Dedifferentiated amniotic fluid mesenchymal stem cell (primary cell): ENCODE data around the gene SLC25A18.

Source experiments
- DNase-seq: peaks from one replicate; pipeline ENCODE4 v3.0.0-alpha.2; 2016; ENCODE audit errors: extremely low spot score

SLC25A18 gene

DNA sequence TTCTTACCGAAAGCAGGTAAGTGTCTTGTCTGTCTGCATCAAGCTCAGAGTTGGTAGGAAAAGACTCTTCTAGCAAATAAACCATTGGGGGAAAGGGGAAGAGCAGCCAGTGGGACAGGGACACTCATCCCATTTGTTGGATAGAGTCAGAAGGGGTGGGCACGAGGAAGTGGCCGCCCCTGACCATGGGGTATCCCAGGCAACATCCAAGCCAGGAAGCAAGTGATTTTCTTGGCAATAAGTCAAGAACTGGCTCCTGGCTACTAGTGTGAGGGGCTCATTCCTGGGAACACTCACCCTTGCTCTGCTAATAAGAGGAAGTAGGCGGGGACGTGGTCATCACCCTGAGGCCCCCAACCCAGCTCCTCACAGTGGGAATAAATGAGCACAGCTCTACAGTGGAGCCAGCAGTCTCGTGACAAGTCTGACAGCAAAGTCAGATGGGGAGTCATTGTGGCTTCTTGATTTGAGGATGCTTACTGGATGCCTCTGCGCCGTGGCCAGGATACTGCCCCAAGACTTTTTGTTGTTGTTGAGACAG, 6.7 kb downstream of the SLC25A18 start:
- no peak for DNase-seq

DNA sequence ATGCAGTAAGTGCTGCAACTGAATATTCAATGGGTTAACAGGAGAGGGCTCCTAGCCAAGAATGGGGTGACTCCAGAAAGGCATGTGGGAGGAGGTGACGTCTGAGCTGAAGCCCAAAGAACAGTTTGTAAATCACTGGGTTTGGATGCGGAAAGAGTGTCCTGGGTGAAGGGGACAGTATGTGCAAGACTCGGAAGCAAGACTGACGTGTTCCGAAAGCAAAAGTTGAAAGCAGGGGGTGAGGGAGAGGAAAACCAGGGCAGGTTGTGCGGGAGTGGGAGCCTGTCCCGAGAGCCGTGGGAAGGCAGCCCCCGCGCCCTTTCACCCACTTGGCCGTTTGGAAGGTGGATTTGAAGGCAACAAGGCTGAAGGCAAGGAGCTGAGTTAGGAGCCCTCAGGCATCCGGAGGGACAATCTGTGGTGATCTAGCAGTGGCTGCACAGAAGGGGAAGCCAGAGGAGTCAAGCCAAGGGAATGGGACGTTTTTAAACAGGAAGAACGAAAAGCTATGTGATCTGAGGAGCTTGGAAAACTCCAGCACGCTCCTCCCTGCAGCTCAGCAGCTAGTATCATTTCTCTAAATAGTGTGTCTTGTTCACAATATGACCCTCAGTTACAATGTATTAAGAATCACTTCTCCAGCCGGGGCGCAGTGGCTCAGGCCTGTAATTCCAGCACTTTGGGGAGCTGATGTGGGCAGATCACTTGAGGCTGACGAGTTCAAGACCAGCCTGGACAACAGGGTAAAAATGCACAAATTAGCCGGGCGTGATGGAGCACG, 7.7 kb downstream of the SLC25A18 start:
- no peak for DNase-seq

DNA sequence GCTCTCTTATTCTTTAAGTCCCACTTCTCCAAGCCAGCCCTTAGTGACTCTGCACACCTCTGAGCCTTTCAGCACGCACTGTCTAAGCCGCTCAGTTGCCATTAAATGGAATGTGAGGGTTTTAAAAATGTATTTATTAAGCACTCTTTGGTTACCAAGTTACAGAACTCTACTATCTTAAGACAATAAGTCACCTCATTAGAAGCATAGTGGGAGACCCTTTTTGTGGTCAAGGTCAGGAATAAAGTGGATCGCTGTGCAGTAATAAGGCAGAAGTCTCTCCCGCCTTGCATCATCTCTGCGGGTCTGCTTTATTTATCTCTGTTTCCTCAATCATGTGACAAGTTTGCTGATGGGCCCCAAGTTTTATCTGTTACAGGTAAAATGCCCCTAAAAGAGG, 11.9 kb downstream of the SLC25A18 start:
- no peak for DNase-seq

DNA sequence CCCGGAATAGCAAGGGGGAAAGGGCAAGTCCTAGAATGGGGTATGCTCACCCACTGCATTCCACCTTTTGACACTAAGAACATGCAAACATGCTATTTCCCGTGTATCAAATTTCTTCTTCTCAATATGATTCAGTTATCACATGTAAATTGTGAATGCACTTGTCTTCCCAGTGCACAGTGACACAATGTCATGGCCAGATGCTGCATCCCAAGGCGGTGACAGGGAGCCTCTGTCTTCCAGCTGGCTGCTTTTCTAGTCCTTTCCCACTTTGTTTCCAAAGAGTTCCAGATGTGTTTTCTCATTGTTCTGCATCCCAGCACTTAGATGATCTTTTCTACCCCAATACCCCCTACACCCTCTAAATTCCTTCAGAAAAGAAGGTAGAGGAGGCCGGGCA, 12.4 kb downstream of the SLC25A18 start:
- DNase-seq = no peak

DNA sequence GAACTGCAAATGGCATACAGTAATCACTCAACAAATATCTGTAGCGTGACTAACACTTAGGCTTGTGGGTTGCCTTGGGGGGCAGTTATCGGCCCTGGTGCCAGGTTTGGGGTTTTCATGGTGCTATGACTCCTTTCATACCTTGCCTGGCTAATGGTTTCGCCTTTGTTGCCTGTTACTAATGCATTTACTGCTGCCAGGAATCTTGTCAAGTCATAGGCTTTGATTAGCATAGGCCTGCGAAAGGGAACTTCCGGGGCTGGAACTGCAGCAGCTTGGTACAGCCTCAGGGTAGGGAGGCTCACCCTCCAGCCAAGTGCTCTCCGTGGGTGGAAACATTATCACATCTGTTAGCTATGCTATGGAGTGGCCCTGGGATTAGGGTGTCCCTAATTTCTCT, 13.2 kb downstream of the SLC25A18 start:
- peak; percentile 33 for DNase-seq

DNA sequence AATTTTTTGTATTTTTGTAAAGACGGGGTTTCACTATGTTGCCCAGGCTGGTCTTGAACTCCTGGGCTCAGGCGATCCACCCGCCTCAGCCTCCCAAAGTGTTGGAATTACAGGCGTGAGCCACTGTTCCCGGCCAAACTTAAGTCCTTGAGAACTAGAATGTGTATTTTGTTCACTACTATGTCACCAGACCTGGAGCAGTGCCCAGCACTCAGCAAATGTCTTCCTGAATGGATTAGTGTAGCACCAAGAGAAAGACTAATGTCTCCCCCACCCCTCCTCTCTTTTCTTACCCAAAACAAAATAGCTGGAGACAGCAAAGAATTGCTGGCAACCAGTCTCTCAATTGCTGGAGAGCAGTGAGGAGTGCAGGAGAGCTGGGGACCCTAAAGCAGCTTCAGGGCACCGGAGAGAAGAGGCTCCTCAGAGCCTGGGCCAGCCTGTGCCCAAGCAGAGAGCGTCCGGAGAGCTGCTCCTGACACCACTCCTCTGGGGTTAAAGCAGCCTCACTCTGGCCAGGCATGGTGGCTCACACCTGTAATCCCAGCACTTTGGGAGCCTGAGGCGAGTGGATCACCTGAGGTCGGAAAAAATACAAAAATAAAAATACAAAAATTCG, 14.9 kb downstream of the SLC25A18 start:
- no peak for DNase-seq

DNA sequence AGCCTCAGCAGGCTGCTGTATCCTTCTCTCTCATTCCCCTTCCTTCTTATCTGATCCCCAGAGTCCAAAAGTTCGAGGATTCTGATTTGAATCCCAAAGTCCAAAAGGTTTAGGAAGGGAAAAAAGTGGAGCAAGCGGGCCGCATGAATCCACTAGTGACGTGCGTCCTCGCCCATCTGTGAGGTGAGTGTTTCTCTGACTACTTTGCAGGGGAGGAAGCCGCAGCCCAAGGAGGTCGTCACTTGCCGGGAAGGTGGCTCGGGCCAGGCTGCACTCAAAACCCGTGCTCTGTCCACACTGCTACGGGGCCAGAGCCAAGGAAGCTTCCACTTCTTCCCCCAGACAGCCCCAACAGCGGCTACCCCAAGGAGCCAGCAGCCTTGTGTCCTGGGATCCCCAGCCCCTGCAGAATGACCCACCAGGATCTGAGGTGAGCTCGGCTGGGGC, 16.3 kb downstream of the SLC25A18 start:
- no peak for DNase-seq

DNA sequence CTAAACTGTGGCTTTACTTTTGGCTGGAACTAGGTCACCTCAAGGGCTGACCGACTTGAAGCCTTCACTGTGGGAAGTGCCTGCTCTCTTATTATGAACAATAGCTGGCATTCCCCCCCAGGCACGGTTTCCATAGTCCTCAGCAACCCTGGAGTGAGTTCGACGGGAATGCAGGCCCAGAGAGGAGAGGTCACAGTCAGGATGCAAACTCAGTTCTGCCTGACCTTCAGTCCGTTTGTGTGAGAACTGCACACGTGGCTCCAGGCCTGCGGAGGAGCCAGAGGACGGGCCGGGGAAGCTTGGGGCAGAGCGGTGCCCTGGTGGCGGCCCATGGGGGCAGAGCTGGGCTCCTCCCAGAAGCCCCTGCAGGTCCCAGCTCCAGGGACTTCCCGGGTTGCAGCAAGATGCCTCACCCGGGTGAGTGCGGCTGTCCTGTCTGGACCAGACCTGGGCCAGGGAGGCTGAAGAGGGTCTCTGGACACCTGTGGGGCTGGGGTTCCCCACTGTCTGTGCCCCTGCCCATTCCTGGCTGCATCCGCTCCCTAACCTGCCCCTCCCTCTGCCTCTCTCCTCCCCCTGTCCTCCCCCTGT, 17.2 kb downstream of the SLC25A18 start:
- no peak for DNase-seq

DNA sequence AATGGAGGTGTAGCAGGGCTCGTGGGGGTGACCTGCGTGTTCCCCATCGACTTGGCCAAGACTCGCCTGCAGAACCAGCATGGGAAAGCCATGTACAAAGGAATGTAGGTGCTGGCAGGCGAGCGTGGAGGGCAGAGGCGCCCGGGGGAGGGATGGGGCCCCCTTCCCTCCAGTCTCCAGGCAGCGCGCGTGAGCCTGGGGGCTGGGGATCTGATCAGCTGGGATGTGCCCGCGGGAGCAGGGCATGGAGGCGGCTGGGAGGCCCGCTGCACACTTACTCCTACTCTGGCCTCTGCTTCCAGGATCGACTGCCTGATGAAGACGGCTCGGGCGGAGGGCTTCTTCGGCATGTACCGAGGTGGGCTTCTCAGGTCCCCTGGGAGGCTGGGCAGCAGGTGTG, 17.8 kb downstream of the SLC25A18 start:
- no peak for DNase-seq

DNA sequence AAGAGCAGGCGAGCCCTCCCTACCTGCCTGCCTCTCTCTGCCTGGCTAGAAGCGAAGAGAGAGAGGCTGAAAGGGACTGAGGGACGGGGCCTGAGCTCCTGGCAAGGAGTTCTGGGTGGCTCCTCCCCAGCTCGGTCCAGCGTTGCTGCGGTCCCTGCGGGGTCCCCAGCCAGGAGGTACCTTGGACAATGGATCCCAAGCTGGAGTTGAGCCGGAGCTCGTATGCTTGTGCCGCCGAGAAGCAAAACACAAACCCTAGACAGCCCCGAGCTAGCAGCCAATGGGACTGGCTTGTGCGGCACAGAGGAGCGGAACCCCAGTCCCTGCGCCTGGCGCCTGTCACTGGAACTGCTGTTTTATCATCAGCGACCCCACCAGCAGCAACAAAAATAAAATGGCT, 18.3 kb downstream of the SLC25A18 start:
- no peak for DNase-seq

DNA sequence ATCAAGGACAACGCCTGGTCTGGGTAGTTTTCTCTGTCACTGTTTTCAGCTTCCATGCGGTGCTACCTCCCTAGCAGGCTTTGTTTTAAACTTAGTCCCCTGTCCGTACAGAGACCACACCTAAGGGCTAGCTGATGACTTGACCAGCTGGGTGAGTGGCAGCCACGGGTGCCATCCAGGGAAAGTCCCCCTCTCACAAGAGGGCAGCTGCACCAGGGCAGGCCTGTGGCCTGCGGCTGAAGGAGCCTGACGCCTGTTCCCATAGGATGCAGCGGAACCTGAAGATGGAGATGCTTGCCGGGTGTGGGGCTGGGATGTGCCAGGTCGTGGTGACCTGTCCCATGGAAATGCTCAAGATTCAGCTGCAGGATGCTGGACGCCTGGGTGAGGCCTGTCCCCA, 19.9 kb downstream of the SLC25A18 start:
- DNase-seq = no peak

DNA sequence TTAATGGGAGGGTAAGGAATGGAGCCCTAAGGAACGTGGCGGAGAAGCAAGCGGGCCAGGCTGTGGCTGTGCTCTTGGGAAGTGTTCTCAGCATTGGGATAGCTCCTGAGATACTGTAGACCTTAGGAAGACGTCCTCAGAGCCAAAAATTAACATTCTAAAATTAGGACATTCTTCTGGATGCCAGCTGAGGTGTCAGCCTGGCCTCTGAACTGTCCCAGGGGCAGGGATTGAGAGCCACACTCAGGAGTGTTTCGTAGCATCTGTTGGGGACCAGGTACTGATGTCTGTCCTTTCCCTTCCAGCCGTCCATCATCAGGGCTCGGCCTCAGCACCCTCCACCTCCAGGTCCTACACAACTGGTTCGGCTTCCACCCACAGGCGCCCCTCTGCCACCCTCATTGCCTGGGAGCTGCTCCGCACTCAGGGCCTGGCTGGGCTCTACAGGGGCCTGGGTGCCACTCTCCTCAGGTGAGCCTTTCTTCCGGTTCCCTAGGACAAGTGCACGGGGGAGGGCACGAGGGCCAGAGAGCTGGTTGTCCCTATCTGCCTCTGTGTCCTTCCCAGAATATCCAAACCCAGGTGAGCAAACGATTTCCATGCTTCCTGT, 23.6 kb downstream of the SLC25A18 start:
- DNase-seq = no peak

DNA sequence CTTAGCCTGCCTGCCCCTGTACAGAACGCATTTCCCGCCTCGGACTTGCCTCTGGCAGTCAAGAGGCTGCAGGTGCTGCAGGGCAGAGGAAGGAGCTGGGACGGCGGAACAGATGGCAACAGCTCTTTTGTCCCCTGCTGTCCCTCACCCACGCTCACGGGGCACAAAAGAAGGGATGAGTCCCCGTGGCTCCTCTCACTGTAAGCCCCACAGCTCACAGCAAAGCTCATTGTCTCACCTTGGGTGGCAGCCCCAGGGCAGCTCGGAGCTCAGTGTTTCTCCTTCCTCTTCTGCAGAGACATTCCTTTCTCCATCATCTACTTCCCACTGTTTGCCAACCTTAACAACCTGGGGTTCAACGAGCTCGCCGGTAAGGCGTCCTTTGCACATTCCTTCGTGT, 24.3 kb downstream of the SLC25A18 start:
- DNase-seq = no peak

DNA sequence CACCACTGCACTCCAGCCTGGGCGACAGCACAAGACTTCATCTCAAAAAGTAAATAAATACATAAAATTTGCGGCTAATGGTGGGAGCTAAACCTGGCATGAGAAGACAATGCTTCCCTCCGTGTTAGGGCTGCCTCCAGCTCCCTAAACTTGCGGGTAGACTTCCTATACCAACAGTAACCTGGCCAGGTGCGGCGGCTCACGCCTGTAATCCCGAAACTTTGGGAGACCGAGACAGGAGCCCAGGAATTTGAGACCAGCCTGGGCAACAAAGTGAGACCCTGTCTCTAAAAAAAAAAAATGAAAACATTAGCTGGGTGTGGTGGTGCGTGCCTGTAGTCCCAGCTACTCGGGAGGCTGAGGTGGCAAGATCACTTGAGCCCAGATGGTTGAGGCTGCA, 25.3 kb downstream of the SLC25A18 start:
- no peak for DNase-seq

DNA sequence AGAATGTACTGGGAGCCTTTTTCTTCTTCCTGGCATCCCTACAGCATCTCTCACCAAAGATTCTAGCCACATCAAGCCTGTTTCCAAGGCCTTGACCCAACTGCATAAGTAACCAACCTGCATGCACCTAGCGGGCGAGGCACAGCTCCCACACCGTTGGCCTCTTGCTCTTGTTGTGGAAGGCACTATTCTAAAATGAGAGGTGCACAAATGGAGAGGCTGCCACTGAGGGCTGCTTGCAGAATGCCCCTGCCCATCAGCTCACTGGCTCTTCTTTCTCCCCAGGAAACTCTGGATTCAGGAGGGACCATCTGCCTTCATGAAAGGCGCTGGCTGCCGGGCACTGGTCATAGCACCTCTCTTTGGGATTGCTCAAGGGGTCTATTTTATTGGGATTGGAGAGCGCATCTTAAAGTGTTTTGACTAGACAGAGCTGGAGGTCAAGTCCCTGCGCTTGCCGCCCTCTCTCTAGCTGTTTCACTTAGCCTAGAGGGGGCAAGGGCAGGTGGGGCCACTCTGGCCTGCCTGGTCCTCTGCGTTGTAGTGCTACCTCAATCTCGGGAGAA, 26.6 kb downstream of the SLC25A18 start:
- no peak for DNase-seq

DNA sequence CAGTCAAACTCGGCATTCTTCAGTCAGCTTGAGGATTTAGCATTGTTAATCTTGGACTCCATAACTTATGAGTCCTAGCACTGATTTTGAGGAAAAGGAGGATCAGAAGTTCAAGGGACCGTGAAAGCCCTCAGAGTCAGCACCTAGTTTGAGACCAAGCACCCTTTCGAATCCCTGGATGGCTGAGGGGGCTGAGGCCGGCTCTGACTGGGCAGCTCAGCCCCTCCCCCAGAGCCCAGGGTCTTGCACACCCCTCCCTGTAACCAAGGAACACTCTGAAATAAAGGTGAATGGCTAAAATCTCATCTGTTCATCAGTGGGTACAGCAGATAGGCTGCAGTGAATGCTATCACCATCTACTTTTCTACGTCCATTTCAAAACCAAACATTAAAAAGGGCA, 27.3 kb downstream of the SLC25A18 start:
- DNase-seq = no peak

DNA sequence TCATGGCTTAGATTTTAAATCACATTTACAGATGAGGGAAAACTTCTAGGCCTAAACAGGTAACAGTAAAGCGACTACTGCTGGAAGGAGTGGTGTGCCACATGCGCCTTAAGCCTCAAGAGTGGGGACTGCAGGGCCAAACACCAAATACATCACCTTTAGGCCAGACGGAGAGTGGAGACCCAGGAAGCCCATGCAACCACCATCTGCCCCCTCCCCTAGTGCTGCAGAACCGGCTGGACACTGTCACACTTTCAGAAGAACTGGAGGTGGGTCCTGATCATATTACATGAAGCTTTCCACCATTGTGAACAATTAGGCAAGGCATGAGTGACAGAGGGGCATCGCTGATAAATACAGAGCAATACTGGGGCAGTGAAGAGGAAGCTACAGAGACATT, 28.9 kb downstream of the SLC25A18 start:
- DNase-seq = no peak

DNA sequence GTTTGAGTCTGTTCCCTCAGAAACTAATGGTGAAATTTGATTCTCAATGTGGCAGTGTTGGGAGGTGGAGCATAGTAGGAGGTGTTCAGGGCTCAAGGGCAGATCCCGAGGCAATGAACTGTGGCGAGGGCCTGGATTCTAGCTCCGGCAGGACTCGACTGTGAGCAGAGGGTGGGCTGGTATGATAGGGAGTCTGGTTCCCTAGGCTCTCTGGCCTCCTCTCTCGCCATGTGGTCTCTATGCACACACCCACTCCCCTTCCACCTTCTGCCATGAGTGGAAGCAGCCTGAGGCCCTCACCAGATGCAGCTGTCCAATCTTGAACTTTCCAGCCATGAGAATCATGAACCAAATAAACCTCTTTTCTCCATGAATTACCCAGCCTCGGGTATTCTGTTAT, 32.9 kb downstream of the SLC25A18 start:
- DNase-seq = no peak

DNA sequence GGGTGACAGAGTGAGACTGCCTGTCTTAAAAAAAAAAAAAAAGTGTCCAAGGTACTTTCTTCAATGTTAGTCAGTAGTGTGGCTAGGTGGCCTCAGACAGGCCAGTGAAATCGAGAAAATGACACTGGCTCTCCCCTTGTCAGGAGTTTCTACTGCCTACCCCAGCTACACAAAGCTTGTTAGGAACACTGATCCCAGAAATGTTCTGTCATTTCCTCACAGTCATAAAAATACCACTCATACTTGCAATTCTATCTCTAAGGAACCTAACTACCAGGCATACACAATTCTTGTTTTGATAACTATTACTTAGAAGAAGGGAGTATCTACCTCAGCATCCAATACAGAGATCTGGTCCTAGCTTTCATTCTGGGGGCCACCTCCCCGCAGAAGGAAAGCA, 33.9 kb downstream of the SLC25A18 start:
- no peak for DNase-seq

DNA sequence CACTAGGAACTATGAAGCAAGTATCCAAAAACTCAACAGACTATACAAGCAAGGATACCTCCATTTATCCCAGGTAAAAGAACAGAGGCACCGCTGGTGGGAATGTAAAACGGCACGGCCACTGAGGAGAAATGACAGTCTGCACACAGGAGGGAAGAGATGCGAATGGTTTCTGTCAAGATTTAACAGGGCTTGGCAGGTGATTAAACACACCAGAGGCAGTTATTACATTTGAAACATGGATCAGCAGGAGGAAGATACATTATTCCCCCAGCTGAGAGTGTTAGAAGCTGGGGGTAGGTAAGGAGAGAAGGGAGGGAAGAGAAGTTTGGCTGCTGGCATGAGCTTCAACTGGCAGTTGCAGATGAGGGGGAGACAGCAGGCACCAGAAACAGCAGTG, 35.0 kb downstream of the SLC25A18 start:
- no peak for DNase-seq

DNA sequence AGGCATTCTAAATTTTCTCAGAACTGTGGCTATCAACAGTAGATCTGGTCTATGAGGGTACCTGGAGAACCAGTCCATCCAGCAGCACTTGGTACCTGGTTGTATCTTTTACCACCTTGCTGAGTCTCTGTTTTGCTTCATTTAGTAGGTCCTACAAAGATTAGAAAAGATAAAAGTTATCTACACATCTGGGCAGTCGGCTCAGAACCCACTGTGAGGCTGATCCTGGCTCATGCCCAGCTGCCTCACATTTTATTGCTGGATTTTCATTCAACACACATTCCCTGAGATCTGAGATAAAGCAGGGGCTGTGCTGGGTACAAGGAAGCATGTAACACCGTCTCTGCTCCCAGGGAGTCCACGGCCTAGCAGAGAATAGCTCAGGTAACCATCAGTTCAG, 37.7 kb downstream of the SLC25A18 start:
- DNase-seq = no peak

DNA sequence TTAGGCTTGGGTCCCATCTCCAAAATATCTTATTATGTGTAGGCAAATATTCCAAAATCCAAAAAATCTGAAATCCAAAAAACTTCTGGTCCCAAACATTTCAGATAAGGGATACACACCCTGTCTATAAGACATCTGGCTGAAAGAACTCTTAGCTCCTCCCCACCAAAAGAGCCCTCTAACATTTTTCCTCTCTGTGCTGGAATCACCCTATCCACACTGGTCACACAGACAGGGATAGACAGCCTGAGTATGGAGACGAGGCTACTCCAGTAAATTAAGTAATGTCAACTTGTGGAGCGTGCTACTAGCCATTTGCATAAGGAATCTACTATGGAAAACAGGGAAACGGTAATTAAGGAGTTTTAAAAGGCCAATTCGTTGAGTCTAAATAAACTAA, 40.4 kb downstream of the SLC25A18 start:
- DNase-seq = no peak
